Stimulated activated CD4-positive, alpha-beta T cell treated with anti-CD3 and anti-CD28 coated beads, Interleukin-2, amount 100 ng/mL, for 24 hours (primary cell): ENCODE data around the gene ZBTB48.
"Not testable (repeated sequence)": the region's sequence is repeated elsewhere in the genome, so short reads cannot be mapped to it uniquely, and the experiment has no call there.

Experiments used
- DNase-seq, 2 donors: peaks; one replicate each; pipeline ENCODE4 v3.0.0-alpha.2; 2020

ZBTB48 gene

DNA sequence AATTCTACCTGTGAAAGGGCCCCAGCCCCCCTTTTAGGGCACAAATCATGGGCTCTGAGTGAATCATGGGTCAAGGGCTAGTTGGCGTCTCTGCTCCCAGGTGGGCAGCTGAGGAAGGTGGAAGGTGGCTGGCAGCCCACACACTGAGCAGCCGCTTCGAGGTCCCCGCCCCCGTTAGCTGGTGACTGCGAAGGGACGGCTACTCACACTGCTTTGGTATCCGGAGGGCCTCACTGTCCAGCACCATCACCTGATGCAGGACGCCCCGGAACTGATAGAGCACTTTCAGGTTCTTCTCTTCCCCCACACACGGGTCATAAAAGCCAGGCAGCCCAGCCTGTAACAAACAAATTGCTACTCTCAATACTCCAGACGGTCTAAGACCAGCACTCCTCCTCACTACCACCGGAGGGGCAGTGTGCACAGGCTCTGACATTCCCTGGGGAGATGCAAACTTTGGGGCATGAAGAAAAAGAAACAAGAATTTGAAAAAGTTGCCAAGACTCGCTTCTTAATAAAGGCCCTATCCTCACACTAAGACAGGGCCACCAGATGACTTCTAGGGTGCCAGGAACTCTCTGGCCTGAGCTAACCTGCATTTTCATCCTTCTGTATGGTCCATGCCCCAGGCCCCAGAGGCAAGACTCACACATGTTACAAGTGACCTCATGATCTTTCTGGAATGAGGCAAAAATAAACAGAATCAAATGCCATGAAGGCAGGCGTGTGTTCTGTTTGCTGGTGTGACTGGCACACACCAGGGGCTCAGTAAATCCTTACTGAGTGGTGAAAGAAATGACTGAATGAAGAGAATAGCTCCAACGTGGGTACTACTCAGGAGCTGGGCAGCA lies 56.3 kb downstream of the ZBTB48 start:
- no peak for DNase-seq

DNA sequence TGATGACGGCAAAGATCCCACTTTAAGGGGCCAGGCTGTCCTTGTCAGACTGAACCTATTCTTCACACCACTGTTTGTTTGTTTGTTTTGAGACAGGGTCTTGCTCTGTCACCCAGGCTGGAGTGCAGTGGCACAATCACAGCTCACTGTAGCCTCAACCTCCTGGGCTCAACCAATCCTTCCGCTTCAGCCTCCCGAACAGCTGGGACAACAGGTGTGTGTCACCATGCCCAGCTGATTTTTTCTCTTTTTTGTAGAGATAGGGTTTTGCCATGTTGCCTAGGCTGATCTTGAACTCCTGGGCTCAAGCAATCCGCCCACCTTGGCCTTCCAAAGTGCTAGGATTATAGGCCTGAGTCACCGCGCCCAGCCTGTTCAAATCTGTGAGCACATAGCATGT lies 57.0 kb downstream of the ZBTB48 start:
- DNase-seq: not testable (repeated sequence)

DNA sequence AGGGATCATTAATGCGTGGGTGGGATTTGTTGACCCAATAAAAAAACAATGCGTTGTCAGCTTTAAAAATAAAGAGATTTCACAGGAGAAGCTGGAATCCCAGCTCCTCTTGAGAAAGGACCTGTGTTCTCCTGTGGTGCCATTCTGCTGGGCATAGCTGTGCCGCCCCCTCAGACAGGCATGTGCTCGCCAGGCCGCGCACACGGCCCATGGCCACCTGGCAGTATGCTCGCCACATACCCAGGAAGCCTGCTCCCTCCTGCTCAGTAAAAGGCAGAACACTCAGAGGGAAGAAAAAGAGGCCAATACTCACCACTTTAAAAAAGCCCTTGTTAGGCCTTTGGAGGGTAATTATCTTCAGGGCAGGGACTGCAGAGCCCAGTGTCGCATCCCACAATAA lies 58.0 kb downstream of the ZBTB48 start:
- no peak for DNase-seq

DNA sequence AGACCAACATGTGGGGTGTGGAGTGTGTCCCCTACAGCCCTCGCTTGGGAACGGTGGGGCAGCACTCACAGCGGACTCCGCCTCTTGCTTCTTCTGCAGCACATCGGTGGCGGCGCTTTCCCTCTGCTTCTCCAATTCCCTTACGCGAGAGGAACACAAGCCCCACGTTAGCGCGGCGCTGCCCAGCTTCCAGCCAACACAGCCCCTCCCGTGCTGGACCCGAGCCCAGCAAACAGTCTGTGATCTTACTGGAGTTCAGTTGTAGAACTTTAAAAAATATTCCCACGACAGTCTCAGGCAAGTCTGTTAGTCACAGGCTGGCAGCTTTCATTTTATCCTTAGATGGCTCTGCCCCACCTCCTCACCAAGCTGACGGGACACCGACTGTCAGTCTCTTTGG lies 58.4 kb downstream of the ZBTB48 start:
- DNase-seq: no peak
